Astrocyte of the cerebellum (primary cell): Measurements from ENCODE around the gene STK25.

ENCODE experiments used
- DNase-seq: peaks from one replicate; pipeline ENCODE4 v3.0.0-alpha.2; 2011; ENCODE audit warnings: low read depth
- H3K4me3 ChIP-seq: 2 replicates; pipeline ENCODE4 v1.5.1; 2011; ENCODE audit warnings: mild to moderate bottlenecking, low read depth, low read length, moderate library complexity
- in situ Hi-C: cut with HindIII; loops from 2 replicates; pipeline ENCODE4 v1.10.0; 2017; ENCODE audit warnings: low sequenced_read_pairs
- TF ChIP-seq, protein P1 (sequence below): IDR thresholded peaks from 2 replicates; pipeline ENCODE4 v1.5.1; 2012; ENCODE audit warnings: low read length, low read depth, moderate library complexity, mild to moderate bottlenecking; ENCODE audit errors: missing control alignments

The STK25 gene

DNA sequence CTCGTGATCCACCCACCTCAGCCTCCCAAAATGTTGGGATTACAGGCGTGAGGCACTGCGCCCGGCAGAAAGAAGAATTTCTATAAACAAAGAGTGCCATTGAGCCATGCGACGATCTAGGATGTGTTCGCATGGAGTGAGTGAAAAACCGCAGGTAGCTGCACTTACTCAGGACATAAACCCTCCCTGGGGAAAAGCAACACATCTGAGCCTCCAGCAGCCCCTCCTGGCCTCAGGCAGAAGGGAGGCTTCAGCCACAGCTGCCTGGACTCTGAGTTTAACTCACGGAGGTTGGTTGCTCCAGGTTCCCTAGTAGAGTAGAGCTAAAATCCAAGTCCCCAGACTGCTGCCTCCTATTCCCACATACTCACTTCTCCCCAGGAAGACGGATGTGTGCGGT is 11.3 kb upstream of the STK25 start:
- no peak overlapping the region for H3K4me3 ChIP-seq
- in situ Hi-C loops: no loop called here
- TF ChIP-seq, protein P1, sequence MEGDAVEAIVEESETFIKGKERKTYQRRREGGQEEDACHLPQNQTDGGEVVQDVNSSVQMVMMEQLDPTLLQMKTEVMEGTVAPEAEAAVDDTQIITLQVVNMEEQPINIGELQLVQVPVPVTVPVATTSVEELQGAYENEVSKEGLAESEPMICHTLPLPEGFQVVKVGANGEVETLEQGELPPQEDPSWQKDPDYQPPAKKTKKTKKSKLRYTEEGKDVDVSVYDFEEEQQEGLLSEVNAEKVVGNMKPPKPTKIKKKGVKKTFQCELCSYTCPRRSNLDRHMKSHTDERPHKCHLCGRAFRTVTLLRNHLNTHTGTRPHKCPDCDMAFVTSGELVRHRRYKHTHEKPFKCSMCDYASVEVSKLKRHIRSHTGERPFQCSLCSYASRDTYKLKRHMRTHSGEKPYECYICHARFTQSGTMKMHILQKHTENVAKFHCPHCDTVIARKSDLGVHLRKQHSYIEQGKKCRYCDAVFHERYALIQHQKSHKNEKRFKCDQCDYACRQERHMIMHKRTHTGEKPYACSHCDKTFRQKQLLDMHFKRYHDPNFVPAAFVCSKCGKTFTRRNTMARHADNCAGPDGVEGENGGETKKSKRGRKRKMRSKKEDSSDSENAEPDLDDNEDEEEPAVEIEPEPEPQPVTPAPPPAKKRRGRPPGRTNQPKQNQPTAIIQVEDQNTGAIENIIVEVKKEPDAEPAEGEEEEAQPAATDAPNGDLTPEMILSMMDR: no peak
- DNase-seq: no peak

DNA sequence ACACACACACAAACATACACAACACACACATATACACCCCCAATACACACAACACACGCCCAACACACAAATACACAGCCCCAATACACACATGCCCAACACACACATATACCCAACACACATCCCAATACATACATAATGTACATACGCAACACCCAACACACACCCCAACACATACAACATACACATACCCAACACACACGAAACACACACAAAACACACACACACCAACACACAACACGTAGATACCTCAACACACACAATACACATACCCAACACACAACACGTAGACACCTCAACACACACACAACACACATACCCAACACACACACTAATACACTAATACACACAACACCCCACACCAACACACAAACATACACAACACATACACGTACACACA is 8.9 kb upstream of the STK25 start:
- no peak overlapping the region for H3K4me3 ChIP-seq
- DNase-seq: no peak
- TF ChIP-seq, protein P1: no peak
- in situ Hi-C loops: no loop called here

DNA sequence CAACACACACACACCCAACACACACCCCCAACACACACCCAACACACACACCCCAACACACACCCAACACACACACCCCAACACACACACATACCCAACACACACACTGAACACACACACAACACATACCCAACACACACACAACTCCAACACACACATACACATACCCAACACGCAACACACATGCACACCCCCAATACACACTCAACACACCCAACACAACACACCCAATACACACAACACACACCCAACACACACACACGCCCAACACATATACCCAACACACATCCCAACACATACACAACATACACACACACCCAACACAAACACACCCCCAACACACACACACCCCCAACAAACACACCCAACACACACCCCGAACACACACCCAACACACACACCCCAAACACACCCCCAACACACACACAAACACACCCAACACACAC is 8.2 kb upstream of the STK25 start:
- in situ Hi-C loops: no loop called here
- TF ChIP-seq, protein P1: no peak
- no peak overlapping the region for H3K4me3 ChIP-seq
- no peak for DNase-seq

DNA sequence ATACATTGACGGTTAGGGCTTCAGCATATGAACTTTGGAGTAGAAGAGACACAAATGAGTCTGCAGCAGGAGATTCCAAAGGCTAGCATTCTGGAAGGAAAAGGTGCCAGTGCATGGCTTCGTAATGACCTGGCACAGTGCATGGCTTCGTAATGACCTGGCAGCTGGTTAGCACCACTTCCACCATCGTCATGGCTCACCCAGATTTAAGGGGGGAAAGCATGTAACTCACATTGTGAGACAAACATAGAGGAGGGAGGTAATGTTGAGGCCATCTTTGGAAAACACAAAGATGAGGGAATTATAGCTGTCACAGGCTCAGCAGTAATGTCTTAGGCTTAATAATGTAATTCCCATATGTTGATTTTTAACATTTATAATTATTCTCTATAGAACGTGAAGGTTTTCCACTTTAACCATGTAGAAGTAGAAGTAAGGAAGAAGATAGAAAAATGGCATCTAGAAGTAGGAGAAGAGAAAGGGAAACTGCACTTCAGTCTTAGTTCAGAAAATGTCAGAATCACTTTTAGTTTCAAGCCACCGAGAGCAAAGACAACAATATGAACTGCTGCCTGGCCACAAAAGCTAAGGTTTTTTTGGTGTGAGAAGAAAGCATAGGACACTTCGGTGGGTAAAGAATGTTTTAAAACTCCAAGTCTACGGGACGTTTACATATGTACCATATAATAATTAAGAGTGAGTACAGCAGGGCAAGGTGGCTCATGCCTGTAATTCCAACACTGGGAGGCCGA is 6.8 kb upstream of the STK25 start:
- in situ Hi-C loops: no loop called here
- no peak for DNase-seq
- H3K4me3 ChIP-seq: no peak overlapping the region
- TF ChIP-seq, protein P1: no peak

DNA sequence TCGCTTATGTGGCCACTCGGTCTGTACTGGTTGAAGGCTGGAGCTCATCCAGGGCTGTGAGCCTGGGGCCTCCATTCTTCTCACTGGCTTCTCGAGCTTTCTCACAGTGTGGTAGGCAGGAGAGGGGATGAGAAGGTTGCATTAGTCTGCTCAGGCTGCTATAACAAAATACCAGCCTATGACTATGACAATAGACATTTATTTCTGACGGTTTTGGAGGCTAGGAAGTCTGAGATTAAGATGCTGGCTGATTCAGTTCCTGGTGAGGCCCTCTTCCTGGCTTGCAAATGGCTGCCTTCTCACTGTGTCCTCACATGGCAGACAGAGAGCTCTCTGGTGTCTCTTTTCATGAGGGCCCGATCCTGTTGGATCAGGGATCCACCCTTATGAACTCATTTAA is 6.2 kb upstream of the STK25 start:
- no peak for DNase-seq
- in situ Hi-C loops: no loop called here
- TF ChIP-seq, protein P1: no peak
- H3K4me3 ChIP-seq: no peak overlapping the region

DNA sequence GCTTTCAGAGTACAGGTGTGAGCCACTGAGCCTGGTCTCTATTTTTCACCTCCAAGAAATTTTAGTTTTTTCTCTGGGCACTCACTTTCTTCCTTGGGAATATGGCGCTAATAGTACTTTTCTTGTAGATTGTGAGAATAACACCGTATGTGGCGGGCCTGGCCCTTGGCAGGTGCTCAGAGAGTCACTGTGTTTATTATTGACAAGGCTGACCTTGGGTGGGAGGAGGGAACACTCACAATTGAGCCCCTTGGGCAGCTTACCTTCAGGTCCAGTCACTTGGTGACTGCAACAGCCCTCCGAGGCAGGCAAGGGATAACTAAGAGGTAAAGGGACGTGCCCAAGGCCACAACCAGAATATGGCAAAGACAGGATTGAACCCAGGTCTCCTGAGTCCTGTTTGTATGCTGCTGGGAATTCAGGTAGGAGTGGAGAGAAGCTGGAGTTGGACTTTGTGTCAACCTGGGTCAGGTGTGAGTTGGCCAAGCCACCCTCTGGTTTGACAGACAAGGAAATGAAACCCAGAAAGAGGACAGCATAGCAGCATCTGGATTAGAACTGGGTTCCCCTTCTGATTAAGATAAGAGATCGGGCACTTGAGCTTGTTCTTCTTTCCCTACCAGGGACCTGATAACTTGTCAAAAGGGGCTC is 2.8 kb upstream of the STK25 start:
- TF ChIP-seq, protein P1: no peak
- H3K4me3 ChIP-seq: no peak overlapping the region
- in situ Hi-C loops: no loop called here
- DNase-seq: no peak
